Measurements from ENCODE around the gene ZC3H14.

The ZC3H14 gene

DNA sequence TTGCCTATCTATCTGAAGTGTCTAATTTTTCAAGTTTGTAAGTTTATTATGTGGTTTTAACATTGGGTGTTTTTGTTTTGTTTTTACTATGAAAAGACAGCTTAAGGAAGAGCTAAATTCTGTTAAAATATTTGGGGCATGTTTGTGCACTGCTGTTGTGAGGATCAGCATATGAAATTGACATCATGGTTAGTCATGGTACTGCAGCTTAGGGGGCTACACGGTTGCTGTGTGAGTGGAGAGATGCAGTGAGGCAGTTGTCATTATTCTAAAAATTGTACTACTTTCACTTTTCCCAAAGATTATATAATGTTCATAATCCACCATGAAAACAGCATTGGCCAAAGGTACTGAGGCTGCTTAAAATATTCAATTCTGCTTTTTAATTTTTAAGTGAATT, 49.0 kb downstream of the ZC3H14 start:
- no peak for DNase-seq

GRCh38 chr14:88612981-88613380, 50.1 kb downstream of the ZC3H14 start:
- DNase-seq, result no peak

- DNase-seq, result no peak
Observed at GRCh38 chr14:88613552-88614010, 50.7 kb downstream of the ZC3H14 start.

- DNase-seq, result no peak
Observed at GRCh38 chr14:88614218-88614907, 51.5 kb downstream of the ZC3H14 start.

GRCh38 chr14:88616697-88617096, 53.9 kb downstream of the ZC3H14 start:
- no peak for DNase-seq

DNA sequence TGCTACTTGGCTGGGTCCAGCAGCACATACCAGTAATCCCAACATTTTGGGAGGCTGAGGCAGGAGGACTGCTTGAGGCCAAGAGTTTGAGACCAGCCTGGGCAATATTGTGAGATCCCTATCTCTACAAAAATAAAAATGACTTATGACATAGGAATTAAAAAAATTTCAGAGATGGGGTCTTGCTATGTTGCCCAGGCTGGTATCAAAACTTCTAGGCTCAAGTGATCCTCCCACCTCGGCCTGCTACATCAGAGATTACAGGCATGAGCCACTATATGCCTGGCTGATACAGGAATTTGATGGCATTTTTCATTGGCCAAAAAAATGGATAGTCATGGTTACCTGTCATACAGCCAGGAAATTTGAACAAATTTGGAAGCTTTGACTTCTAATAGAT, 54.6 kb downstream of the ZC3H14 start:
- no peak for DNase-seq

GRCh38 chr14:88618476-88618875, 55.6 kb downstream of the ZC3H14 start:
- DNase-seq, result no peak

- no peak for DNase-seq
Observed at GRCh38 chr14:88621100-88621499, 58.3 kb downstream of the ZC3H14 start.

DNA sequence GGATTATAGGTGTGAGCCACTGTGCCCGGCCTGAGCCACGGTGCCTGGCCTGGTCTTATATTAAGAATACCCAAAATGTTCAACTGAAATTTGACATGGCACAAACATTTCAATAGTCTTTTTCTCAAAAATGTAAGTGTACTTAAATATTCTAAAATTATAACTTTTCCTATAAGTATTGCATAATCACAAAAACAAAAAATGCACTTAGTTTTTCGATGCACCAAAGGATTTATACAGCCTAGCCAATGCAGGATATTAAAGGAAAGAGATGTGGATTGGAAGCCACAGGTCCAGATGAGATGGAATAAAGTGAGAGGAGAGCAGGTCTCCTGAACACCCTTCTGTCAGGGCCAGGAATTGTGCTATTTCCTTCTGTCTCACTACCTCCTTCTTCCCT, 62.8 kb downstream of the ZC3H14 start:
- no peak for DNase-seq

DNA sequence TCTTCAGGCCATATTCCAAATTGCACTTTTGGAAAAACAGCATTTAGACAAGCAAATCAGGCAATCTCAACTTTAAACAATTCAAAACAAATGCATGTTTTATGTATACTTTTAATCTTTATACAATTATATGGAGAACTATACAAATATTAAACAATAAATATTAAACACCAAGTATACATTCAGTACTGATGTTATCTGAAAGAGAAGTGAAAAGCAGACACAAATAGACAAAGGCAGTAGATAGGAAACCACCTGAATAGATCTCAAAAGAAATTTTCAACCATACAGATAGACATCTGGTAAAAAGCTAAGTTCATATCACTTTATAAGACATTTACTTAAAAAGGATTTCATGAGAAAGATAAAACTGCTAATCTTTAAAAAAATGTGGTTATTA, 65.2 kb downstream of the ZC3H14 start:
- no peak for DNase-seq

DNA sequence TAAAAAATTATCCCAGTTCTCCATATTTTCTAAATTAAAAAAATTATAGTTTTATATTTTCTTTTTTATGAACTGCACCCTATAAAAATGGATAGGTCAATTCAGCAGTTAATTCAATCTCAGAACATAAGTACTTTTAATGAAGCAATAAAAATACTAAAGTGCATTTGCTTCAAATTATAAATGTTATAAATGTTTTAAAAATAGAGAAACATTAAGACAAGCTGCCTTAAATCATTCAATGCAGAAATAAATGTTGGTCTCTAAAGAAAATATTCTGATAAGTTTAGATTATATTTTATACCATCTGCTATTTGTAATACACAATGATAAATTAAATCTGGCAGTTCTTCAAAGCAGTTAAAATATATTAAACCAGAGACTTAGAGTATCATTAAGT, 65.6 kb downstream of the ZC3H14 start:
- no peak for DNase-seq

GRCh38 chr14:88630565-88630964, 67.7 kb downstream of the ZC3H14 start:
- no peak for DNase-seq

GRCh38 chr14:88631091-88631490, 68.3 kb downstream of the ZC3H14 start:
- DNase-seq, result no peak

- DNase-seq, result no peak
Observed at GRCh38 chr14:88632512-88632911, 69.7 kb downstream of the ZC3H14 start.

GRCh38 chr14:88639221-88639620, 76.4 kb downstream of the ZC3H14 start:
- DNase-seq, result no peak

- DNase-seq, result no peak
Observed at GRCh38 chr14:88660056-88660455, 97.2 kb downstream of the ZC3H14 start.

GRCh38 chr14:88667555-88668273, 104.9 kb downstream of the ZC3H14 start:
- DNase-seq, result peak; percentile 27

GRCh38 chr14:88668448-88669116, 105.7 kb downstream of the ZC3H14 start:
- DNase-seq, result no peak

DNA sequence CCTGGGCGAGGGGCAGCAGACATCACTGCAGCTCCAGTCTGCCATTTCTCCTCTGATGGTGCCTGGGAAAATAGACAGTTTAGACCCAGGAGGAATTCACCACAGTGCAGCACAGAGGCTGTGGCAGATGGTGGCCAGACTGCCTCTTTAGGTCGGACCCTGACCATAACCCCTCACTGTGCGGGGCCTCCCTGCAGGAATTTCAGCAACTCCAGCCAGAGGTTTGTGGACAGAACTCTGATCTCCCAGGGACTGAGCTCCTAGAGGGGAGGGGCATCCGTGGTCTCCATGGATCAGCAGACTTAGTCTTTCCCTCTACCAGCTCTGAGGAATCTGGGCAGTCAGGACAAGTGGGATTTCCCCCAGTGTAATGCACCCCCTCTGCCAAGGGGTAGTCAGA, 106.5 kb downstream of the ZC3H14 start:
- no peak for DNase-seq

Measured in activated naive CD4-positive, alpha-beta T cell treated with Interleukin-2 at 50 U/mL for 16 hours (primary cell).